T-cell (primary cell): ENCODE results near the gene ST8SIA6. TPM values are rescaled to one million over a fixed set of nuclear protein-coding genes. Genes with fewer than 3 reads are reported as not detected.

Source experiments
- ATAC-seq, 4 experiments: fragments of 200-7000 bp in 3 of 4; fragments of 150-1000 bp in 1 of 4; cut with Tn5 transposase; replicated peaks in 1 of 4; 1 replicate in 3 of 4; 2 replicates in 1 of 4; pipeline ENCODE4 v1.10.0; 2021; ENCODE audit warnings: moderate library complexity in 3 of 4, mild to moderate bottlenecking in 2 of 4, moderate number of reproducible peaks in 1 of 4
- CTCF ChIA-PET, 2 donors: fragments of 300-600 bp; sonication (Branson Sonifier 250); formaldehyde crosslinking; loops; one replicate each; lab custom pipeline; 2022; ENCODE audit warnings: antibody characterized with exemption in 2 of 2; lab: Charles Lee
- POLR2A ChIA-PET, 2 donors: fragments of 300-600 bp; sonication (Branson Sonifier 250); formaldehyde crosslinking; loops; one replicate each; lab custom pipeline; 2022; ENCODE audit warnings: antibody characterized with exemption in 2 of 2; lab: Charles Lee
- DNase-seq, 35 experiments: peaks; one replicate each; pipeline versions ENCODE4 v3.0.0 to v3.0.0-alpha.2; 2013 to 2023
- H3K27ac ChIP-seq: one replicate; pipeline ENCODE4 v1.5.1; 2013; ENCODE audit warnings: low read length
- H3K27me3 ChIP-seq, 2 experiments: replicated peaks in 1 of 2; 1 replicate in 1 of 2; 2 replicates in 1 of 2; pipeline versions ENCODE4 v1.6.1 to v1.7.0; 2013; ENCODE audit warnings: low read length in 1 of 2, mixed read lengths in 1 of 2; ENCODE audit not compliant: control insufficient read depth in 2 of 2, insufficient read depth in 2 of 2; ENCODE audit errors: extremely low read depth in 1 of 2
- H3K36me3 ChIP-seq, 2 donors: 1 replicate in 1 of 2; 2 replicates in 1 of 2; pipeline versions ENCODE4 v1.6.1 to v1.7.0; 2013; ENCODE audit warnings: low read length in 1 of 2; ENCODE audit not compliant: control insufficient read depth in 2 of 2, insufficient read depth in 1 of 2; ENCODE audit errors: extremely low read depth in 1 of 2
- H3K4me1 ChIP-seq, 2 experiments: 1 replicate in 1 of 2; 2 replicates in 1 of 2; pipeline versions ENCODE4 v1.6.1 to v1.7.0; 2013; ENCODE audit warnings: low read length in 2 of 2, mixed read lengths in 1 of 2; ENCODE audit not compliant: insufficient read depth in 2 of 2, control insufficient read depth in 1 of 2; ENCODE audit errors: extremely low read depth in 1 of 2
- H3K4me3 ChIP-seq, 2 donors: 1 replicate in 1 of 2; 2 replicates in 1 of 2; pipeline versions ENCODE4 v1.5.1 to v1.7.0; 2013; ENCODE audit warnings: mild to moderate bottlenecking in 2 of 2, low read length in 1 of 2, moderate library complexity in 1 of 2; ENCODE audit not compliant: control insufficient read depth in 1 of 2; ENCODE audit errors: extremely low read depth in 1 of 2
- H3K9me3 ChIP-seq: 2 replicates; pipeline ENCODE4 v1.7.0; 2013
- H3K27ac Mint-ChIP-seq, 2 donors: one replicate each; pipeline ENCODE4 v1.8.0; 2020 to 2021; ENCODE audit warnings: mild to moderate bottlenecking in 2 of 2, mixed read lengths in 2 of 2
- H3K27me3 Mint-ChIP-seq, 2 donors: one replicate each; pipeline ENCODE4 v1.8.0; 2021 to 2022; ENCODE audit warnings: mixed read lengths in 2 of 2
- H3K36me3 Mint-ChIP-seq: one replicate; pipeline ENCODE4 v1.8.0; 2021; ENCODE audit warnings: mixed read lengths
- H3K4me1 Mint-ChIP-seq, 3 donors: one replicate each; pipeline ENCODE4 v1.8.0; 2020 to 2022; ENCODE audit warnings: mixed read lengths in 3 of 3, mild to moderate bottlenecking in 1 of 3
- H3K4me3 Mint-ChIP-seq, 3 donors: one replicate each; pipeline ENCODE4 v1.8.0; 2020 to 2022; ENCODE audit warnings: mild to moderate bottlenecking in 3 of 3, mixed read lengths in 3 of 3, moderate library complexity in 3 of 3
- H3K9me3 Mint-ChIP-seq, 3 donors: one replicate each; pipeline ENCODE4 v1.8.0; 2020 to 2022; ENCODE audit warnings: mixed read lengths in 3 of 3
- WGBS: methylation state at CpG from one replicate; pipeline ENCODE4 v1.1.5; 2013; ENCODE audit warnings: missing lambda C conversion rate; ENCODE audit not compliant: insufficient coverage; 5-methylcytosine and 5-hydroxymethylcytosine counted together
- total RNA-seq, 35 experiments: library from RNA in 6 of 35; stranded (reverse) in 6 of 35; fragments of 120-200 nt in 1 of 35; gene quantifications; one replicate each; pipeline versions ENCODE4 v1.2.1 to v1.2.4 and lab custom pipeline; 2013 to 2026

The ST8SIA6 gene
- total RNA-seq, 5 donors from 2014 or later (not counting 1 experiment from before 2014, with no cell fraction given), result 0.95 to 4.0 (median 1.7) TPM

- H3K27me3 ChIP-seq, result no peaks in the 10 kb centered on the region
- 96% methylated on average over 2 of the region's 6 CpGs for WGBS
- H3K4me1 Mint-ChIP-seq, result peaks cover 76 to 84% (median 80%) of the 10 kb centered on the region in 3 donors
- H3K27ac Mint-ChIP-seq, result peak overlapping the region; percentile 89 to 95
- no peaks in the 10 kb centered on the region for H3K36me3 Mint-ChIP-seq
- CTCF ChIA-PET, result interaction anchor here in 1 of 2 donors (1.5 kb wide), 1 partner anchor 19 kb away, joined by 4 read pairs; no protein-coding TSS in a partner anchor
- H3K27me3 Mint-ChIP-seq, result peaks cover 1 to 5% of the 10 kb centered on the region in 2 donors
- peak overlapping the region in 1 of 2 donors; percentile 32 for H3K4me3 ChIP-seq
- DNase-seq (peak in 2 of 35 experiments; percentile 25 to 29), ATAC-seq (peak; percentile 0 to 24 (median 10))
- H3K9me3 Mint-ChIP-seq, result no peaks in the 10 kb centered on the region
- H3K36me3 ChIP-seq, result no peaks in the 10 kb centered on the region
- no peaks in the 10 kb centered on the region for H3K9me3 ChIP-seq
- H3K27ac ChIP-seq, result peak overlapping the region; percentile 78
- POLR2A ChIA-PET, result interaction anchor here in 1 of 2 donors (0.6 kb wide), 1 partner anchor 12 kb away, joined by 5 read pairs; no protein-coding TSS in a partner anchor
- peak overlapping the region; percentile 56 to 82 (median 71) for H3K4me3 Mint-ChIP-seq
- peaks cover 62 to 68% of the 10 kb centered on the region in 2 experiments for H3K4me1 ChIP-seq
These were observed 26.6 kb downstream of the ST8SIA6 start for GRCh38 chr10:17427666-17428350.

DNA sequence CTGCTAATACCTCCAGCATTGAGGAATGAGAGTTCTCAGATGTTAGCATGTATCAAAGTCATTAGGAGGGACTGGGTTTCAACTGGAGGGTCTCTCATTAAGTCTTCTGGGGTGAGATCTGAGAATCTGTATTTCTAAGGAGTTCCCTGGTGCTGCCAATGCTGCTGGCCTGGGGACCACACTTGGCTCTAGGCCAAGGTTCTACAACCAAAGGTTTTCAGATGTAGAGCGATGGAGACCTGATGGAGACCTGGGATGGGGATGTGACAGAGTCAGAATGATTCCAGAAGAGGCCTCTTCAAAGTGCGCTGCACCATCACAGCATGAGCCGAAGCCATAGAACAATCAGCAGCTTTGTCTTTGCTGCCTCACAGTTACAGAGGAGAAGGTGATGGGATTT lies 27.2 kb downstream of the ST8SIA6 start:
- H3K4me3 Mint-ChIP-seq, result peak overlapping the region in 1 of 3 donors; percentile 82

GRCh38 chr10:17426263-17426750 lies 28.1 kb downstream of the ST8SIA6 start:
- Histone ChIP-seq H3K27ac (peak overlapping the region; percentile 54), H3K4me1 (peaks cover 65 to 68% of the 10 kb centered on the region in 2 experiments), H3K4me3 (peak overlapping the region in 1 of 2 donors; percentile 28), H3K27me3 (no peaks in the 10 kb centered on the region), H3K36me3 (no peaks in the 10 kb centered on the region), H3K9me3 (no peaks in the 10 kb centered on the region)
- Mint-ChIP-seq H3K36me3 (no peaks in the 10 kb centered on the region), H3K27ac (peak overlapping the region; percentile 89 to 95), H3K4me1 (peaks cover 81 to 85% (median 82%) of the 10 kb centered on the region in 3 donors), H3K27me3 (no peaks in the 10 kb centered on the region), H3K9me3 (no peaks in the 10 kb centered on the region), H3K4me3 (peak overlapping the region in 2 of 3 donors; percentile 37 to 82)
- DNase-seq, result no peak
- WGBS, result 88% methylated on average over 4 of the region's 5 CpGs
- CTCF ChIA-PET, result interaction anchor here in 1 of 2 donors (1.5 kb wide), 1 partner anchor 17 kb away, joined by 4 read pairs; no protein-coding TSS in a partner anchor
- peak in 1 of 4 experiments; percentile 1 for ATAC-seq
- POLR2A ChIA-PET, result no interaction called here

More for the DNA sequence above, 27.2 kb downstream of the ST8SIA6 start:
- Mint-ChIP-seq H3K27ac (peak overlapping the region; percentile 89 to 95), H3K9me3 (no peaks in the 10 kb centered on the region), H3K27me3 (peaks cover 1 to 5% of the 10 kb centered on the region in 2 donors), H3K36me3 (no peaks in the 10 kb centered on the region), H3K4me1 (peaks cover 81 to 90% (median 85%) of the 10 kb centered on the region in 3 donors)
- peak overlapping the region; percentile 78 for H3K27ac ChIP-seq
- 100% methylated on average over 1 of the region's 3 CpGs for WGBS
- DNase-seq, result peak in 1 of 35 experiments; percentile 13
- ChIA-PET CTCF (interaction anchor here in 1 of 2 donors (1.5 kb wide), 1 partner anchor 18 kb away, joined by 4 read pairs; no protein-coding TSS in a partner anchor), POLR2A (no interaction called here)
- H3K4me3 ChIP-seq, result no peak overlapping the region
- H3K27me3 ChIP-seq, result no peaks in the 10 kb centered on the region
- H3K9me3 ChIP-seq, result no peaks in the 10 kb centered on the region
- H3K4me1 ChIP-seq, result peaks cover 65 to 68% of the 10 kb centered on the region in 2 experiments
- no peak for ATAC-seq
- no peaks in the 10 kb centered on the region for H3K36me3 ChIP-seq

DNA sequence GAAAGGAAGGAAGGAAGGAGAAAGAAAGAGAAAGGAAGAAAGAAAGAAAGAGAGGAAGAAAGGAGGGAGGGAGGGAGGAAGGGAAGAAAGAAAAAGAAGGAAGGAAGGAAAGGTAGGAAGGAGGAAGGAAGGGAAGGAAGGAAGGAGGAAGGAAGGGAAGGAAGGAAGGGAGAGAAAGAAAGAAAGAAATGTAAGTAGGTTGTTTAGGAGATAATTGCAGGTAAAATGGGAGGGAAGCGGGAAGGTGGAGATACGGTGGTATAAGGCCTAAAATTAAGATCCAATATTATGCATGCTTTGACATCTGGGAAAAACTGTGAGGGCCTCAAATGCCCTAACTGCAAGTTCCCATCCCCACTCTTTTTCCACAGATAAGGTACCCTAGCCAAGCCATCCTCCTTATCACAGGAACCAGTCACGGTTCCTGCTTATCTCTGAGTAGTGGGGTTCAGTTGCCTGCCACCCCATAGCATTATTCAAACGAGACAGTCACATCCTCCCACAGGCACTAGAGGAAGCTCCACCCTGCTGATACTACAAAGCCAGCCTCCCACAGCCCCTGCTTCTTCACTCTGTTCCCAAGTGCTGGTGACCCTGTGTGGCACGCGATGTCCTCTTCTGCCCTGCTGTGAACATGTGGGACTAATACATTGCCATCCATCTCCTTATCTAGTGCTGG lies 28.7 kb downstream of the ST8SIA6 start:
- Mint-ChIP-seq H3K4me1 (peaks cover 81 to 83% (median 81%) of the 10 kb centered on the region in 3 donors), H3K27ac (peak overlapping the region; percentile 89 to 95), H3K27me3 (no peaks in the 10 kb centered on the region), H3K9me3 (no peaks in the 10 kb centered on the region), H3K4me3 (peak overlapping the region in 2 of 3 donors; percentile 38 to 82), H3K36me3 (no peaks in the 10 kb centered on the region)
- DNase-seq, result peak in 33 of 35 experiments; percentile 12 to 65 (median 35)
- Histone ChIP-seq H3K4me1 (peaks cover 64 to 65% of the 10 kb centered on the region in 2 experiments), H3K27ac (peak overlapping the region; percentile 54), H3K4me3 (no peak overlapping the region), H3K27me3 (no peaks in the 10 kb centered on the region), H3K36me3 (no peaks in the 10 kb centered on the region), H3K9me3 (no peaks in the 10 kb centered on the region)
- peak; percentile 69 to 78 (median 75) for ATAC-seq
- ChIA-PET POLR2A (interaction anchor here in 1 of 2 donors (0.7 kb wide), 1 partner anchor 653 kb away, joined by 13 read pairs; no protein-coding TSS in a partner anchor), CTCF (no interaction called here)
- 0% methylated on average over 2 of the region's 6 CpGs for WGBS

- ChIA-PET POLR2A (interaction anchor here in 1 of 2 donors (0.7 kb wide), 1 partner anchor 44 kb away, joined by 3 read pairs; no protein-coding TSS in a partner anchor), CTCF (interaction anchor here (0.7 to 1.0 kb wide), 3 partner anchors 15 to 581 kb away, joined by 3 read pairs; no protein-coding TSS in a partner anchor)
- H3K4me1 ChIP-seq, result peaks cover 51 to 53% of the 10 kb centered on the region in 2 experiments
- H3K4me1 Mint-ChIP-seq, result peaks cover 63 to 71% (median 65%) of the 10 kb centered on the region in 3 donors
- H3K4me3 Mint-ChIP-seq, result peak overlapping the region in 1 of 3 donors; percentile 57
- ATAC-seq (peak in 3 of 4 experiments; percentile 8 to 18 (median 14)), DNase-seq (peak in 1 of 35 experiments; percentile 11)
- no peaks in the 10 kb centered on the region for H3K9me3 ChIP-seq
- 33% methylated on average over 1 of the region's 2 CpGs for WGBS
- no peaks in the 10 kb centered on the region for H3K36me3 Mint-ChIP-seq
- peak overlapping the region; percentile 91 to 92 for H3K27ac Mint-ChIP-seq
- H3K9me3 Mint-ChIP-seq, result no peaks in the 10 kb centered on the region
- no peaks in the 10 kb centered on the region for H3K27me3 ChIP-seq
- no peaks in the 10 kb centered on the region for H3K36me3 ChIP-seq
- H3K27ac ChIP-seq, result peak overlapping the region; percentile 16
- no peaks in the 10 kb centered on the region for H3K27me3 Mint-ChIP-seq
- no peak overlapping the region for H3K4me3 ChIP-seq
These were observed 30.7 kb downstream of the ST8SIA6 start for GRCh38 chr10:17423632-17424186.
